Skeletal muscle tissue (tissue), 4 donors: ENCODE results near the gene ZKSCAN8. TPM values are rescaled to one million over a fixed set of nuclear protein-coding genes. Genes with fewer than 3 reads are reported as not detected.
A peak's percentile ranks its signal among the peaks of the same experiment; 100 is the strongest.
"Not testable (repeated sequence)": the region's sequence is repeated elsewhere in the genome, so short reads cannot be mapped to it uniquely, and the experiment has no call there.

Experiments used
- H3K27ac ChIP-seq: one replicate; pipeline ENCODE4 v1.7.0; 2013; ENCODE audit warnings: mild to moderate bottlenecking, low read depth, low read length, inconsistent platforms
- H3K27me3 ChIP-seq, 3 donors: one replicate each; pipeline ENCODE4 v1.7.0; 2013; ENCODE audit warnings: low read length in 3 of 3; ENCODE audit not compliant: control insufficient read depth in 3 of 3, insufficient read depth in 3 of 3
- H3K36me3 ChIP-seq, 3 donors: one replicate each; pipeline ENCODE4 v1.7.0; 2013; ENCODE audit warnings: low read length in 3 of 3; ENCODE audit not compliant: control insufficient read depth in 3 of 3, insufficient read depth in 3 of 3
- H3K4me1 ChIP-seq, 3 donors: one replicate each; pipeline ENCODE4 v1.7.0; 2013; ENCODE audit warnings: low read length in 3 of 3, mild to moderate bottlenecking in 3 of 3; ENCODE audit not compliant: control insufficient read depth in 3 of 3, insufficient read depth in 3 of 3
- H3K4me3 ChIP-seq, 3 donors: one replicate each; pipeline ENCODE4 v1.7.0; 2013; ENCODE audit warnings: low read length in 3 of 3
- H3K9ac ChIP-seq, 3 donors: one replicate each; pipeline ENCODE4 v1.7.0; 2013; ENCODE audit warnings: low read length in 3 of 3, mild to moderate bottlenecking in 3 of 3, moderate library complexity in 2 of 3, low read depth in 1 of 3
- H3K9me3 ChIP-seq, 3 donors: one replicate each; pipeline ENCODE4 v1.7.0; 2013; ENCODE audit warnings: low read length in 3 of 3; ENCODE audit not compliant: control insufficient read depth in 3 of 3
- total RNA-seq: library from RNA; depleted of rRNA; stranded (reverse); fragments of >200 nt; gene quantifications from one replicate; pipeline ENCODE4 v1.2.3, GENCODE V29; 2014
- donor health status: Osteomylitis.

Gene ZKSCAN8
- 16.2 TPM for total RNA-seq

DNA sequence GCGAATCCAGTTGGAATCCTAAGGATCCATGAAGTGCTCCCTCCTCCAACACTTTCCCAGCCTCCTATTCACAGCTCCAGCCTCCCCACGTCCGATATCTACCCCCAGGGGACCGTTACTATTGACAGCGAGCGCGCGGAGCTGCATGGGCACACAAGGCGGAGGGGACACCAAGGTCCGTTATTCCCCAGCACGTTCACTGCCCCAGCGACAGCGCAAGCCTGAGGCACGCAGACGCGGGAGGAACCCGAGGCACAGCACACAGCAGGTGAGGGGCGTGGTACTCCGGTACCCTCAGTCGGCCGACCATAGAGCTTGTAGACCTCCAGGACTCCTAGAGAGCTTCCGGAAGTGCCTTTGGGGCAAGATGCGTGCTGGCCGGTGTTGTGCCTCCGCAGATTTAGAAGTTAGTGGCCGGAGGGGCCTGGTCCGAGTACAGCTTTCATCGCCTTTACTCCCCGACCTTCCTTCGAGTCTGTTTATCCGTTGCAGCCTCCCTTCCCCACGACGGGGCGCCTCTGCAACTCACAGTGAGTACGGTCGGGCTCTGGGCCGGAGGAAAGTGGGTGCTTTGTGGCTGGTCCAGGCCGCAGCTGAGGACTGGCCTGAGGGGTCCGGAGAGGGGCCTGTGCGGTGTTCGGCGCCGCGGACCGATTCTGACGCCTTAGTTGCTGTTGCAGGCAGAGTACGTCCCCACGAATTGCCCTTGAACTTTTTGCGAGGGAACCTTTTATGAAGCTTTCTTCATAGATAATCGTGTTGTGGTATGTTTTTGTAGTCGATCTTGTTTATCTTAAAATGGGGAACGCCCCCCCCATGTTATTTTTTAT, at the start of gene ZKSCAN8:
TSS of gene ZKSCAN8 (plus strand) at position 384 of the 830 bp plus-strand sequence. CDS start 6,525 bp downstream, outside the sequence.
- no peaks in the 10 kb centered on the region for H3K27me3 ChIP-seq
- H3K27ac ChIP-seq: peak within 1 kb of the TSS; percentile 65
- peaks cover 14 to 19% (median 14%) of the 10 kb centered on the region in 3 donors for H3K4me1 ChIP-seq
- peak within 1 kb of the TSS; percentile 94 to 97 (median 95) for H3K4me3 ChIP-seq
- H3K9ac ChIP-seq: peak within 1 kb of the TSS; percentile 94 to 97 (median 95)
- no peaks in the 10 kb centered on the region for H3K9me3 ChIP-seq
- peaks cover 3 to 12% (median 5%) of the 10 kb centered on the region in 3 donors for H3K36me3 ChIP-seq

DNA sequence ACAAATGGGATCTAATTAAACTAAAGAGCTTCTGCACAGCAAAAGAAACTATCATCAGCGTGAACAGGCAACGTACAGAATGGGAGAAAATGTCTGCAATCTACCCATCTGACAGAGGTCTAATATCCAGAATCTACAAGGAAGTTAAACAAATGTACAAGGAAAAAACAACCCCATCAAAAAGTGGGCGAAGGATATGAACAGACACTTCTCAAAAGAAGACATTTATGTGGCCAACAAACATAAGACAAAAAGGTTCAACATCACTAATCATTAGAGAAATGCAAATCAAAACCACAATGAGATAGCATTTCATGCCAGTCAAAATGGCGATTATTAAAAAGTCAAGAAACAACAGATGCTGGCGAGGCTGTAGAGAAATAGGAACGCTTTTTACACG, 39.5 kb upstream of the ZKSCAN8 start:
- H3K27me3 ChIP-seq, H3K9ac ChIP-seq, H3K4me1 ChIP-seq, H3K36me3 ChIP-seq, H3K27ac ChIP-seq, H3K4me3 ChIP-seq, H3K9me3 ChIP-seq: not testable (repeated sequence)

DNA sequence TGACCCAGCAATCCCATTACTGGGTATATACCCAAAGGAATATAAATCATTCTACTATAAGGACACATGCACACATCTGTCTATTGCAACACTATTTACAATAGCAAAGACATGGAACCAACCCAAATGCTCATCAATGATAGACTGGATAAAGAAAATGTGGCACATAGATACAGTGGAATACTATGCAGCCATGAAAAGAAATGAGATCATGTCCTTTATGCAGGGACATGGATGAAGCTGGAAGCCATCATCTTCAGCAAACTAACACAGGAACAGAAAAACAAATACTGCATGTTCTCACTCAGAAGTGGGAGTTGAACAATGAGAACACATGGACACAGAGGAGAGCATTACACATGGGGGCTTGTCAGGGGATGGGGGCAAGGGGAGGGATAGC, 39.0 kb upstream of the ZKSCAN8 start:
- H3K9me3 ChIP-seq, H3K27ac ChIP-seq, H3K4me1 ChIP-seq, H3K9ac ChIP-seq, H3K36me3 ChIP-seq, H3K27me3 ChIP-seq, H3K4me3 ChIP-seq: not testable (repeated sequence)

DNA sequence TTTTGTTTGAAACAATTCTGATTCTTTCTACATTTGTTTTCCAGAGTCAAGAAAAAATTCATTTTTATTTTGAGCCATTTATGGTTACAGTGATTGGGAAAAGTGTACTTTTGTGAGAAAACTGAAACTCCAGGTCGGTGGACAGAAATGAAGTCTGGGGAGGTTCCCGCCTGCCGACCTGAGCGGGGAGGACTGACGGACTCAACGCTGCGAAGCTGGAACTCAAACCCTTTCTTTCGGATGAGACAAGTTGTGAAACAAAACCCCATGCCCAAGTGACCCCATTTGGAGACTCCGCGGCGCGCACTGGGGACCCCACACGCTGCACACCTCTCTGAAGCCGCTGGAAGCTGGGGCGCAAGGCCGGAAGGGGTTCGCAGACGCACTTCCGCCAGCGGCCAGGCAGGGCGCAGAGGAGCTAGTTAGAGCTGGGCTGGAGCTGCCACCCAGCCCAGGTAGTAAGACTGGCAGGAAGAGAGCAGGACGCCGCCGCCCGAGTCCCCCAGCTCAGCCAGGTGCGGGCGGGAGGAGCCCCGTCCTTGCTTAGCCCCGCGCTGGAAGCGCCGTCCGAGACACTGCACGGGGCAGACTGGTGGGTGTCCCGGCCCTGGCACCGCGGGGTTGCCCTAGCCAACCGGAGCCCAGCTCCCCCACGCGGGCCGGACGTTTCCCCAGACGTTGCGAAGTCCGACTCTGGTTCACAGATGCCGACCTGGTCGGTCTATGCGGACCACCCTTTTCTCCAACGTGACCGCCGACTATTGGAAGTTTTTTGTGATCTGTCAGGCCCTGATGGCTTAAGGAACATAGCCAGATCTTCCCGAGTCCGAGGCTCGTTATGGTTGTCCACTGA, 37.1 kb upstream of the ZKSCAN8 start:
- no peaks in the 10 kb centered on the region for H3K9me3 ChIP-seq
- H3K4me3 ChIP-seq: peak overlapping the region; percentile 76 to 90 (median 88)
- peak overlapping the region; percentile 62 to 87 (median 84) for H3K9ac ChIP-seq
- peaks cover 0 to 9% (median 8%) of the 10 kb centered on the region in 3 donors for H3K27me3 ChIP-seq
- no peaks in the 10 kb centered on the region for H3K36me3 ChIP-seq
- peak overlapping the region; percentile 20 for H3K27ac ChIP-seq
- peaks cover 0 to 8% (median 7%) of the 10 kb centered on the region in 3 donors for H3K4me1 ChIP-seq

DNA sequence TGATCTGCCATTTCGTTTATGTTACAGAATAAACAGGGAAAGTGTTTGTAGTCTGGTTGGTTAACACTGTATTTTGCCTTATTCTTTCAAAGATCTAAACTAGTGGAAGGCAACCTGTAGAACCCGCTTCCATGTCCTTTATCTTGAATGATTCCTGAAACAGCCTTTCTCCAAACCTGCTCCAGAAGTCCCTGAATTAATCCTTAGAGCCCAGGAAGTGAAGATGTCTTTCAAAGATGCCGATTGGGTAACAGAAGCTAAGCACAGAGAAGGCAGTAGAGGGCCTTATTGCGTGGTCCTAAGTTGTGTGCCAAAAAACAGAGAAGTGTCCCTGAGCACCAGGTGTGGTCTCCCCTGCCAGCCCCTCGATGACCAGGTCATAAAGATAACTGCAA, 36.4 kb upstream of the ZKSCAN8 start:
- Histone ChIP-seq H3K4me3 (peak overlapping the region; percentile 76 to 90 (median 88)), H3K27ac (no peak overlapping the region), H3K36me3 (no peaks in the 10 kb centered on the region), H3K9ac (peak overlapping the region; percentile 62 to 87 (median 84)), H3K27me3 (peaks cover 0 to 9% (median 8%) of the 10 kb centered on the region in 3 donors), H3K4me1 (peaks cover 0 to 8% (median 7%) of the 10 kb centered on the region in 3 donors), H3K9me3 (no peaks in the 10 kb centered on the region)

DNA sequence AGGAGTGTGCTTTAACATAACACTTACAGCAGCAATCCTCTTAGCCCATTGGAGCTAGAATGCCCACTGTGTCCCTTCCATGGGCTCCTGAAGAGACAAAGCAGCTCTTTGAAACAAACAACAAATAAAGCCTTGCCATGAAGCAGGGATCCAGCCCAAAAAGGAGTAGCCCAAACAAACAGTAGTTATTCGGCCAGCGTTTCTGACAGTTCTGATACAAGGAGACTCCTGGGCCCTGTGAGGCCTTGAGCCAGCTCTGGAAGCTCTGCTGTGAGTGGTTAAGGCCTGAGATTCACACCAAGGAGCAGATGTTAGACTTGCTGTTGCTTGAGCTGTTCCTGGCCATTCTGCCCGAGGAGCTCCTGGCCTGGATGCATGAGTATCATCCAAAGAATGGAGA, 34.2 kb upstream of the ZKSCAN8 start:
- no peak overlapping the region for H3K9ac ChIP-seq
- no peak overlapping the region for H3K27ac ChIP-seq
- no peak overlapping the region for H3K4me3 ChIP-seq
- H3K4me1 ChIP-seq: peaks cover 0 to 8% (median 7%) of the 10 kb centered on the region in 3 donors
- H3K27me3 ChIP-seq: peaks cover 0 to 9% (median 8%) of the 10 kb centered on the region in 3 donors
- no peaks in the 10 kb centered on the region for H3K9me3 ChIP-seq
- no peaks in the 10 kb centered on the region for H3K36me3 ChIP-seq

DNA sequence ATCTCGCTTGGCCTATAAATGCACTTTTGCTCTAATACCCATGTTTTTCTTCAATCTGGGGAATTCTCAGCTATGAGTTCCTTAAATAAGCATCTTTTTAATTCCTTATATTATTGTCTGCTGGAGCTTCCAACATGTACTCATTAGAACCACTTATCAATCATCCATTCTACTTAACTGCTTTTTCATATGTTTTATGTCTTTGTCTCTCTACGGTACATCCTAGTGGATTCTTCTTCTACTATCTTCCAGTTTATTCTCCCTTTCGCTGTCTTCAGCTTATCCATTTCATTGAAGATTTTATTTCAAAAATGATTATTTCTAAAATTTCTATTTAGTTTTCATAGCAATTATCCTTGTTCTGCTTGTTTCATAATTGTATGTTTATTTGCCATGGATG, 29.7 kb upstream of the ZKSCAN8 start:
- Histone ChIP-seq H3K4me1 (no peaks in the 10 kb centered on the region), H3K36me3 (peaks cover 12 to 17% (median 14%) of the 10 kb centered on the region in 3 donors), H3K4me3 (no peak overlapping the region), H3K9me3 (no peaks in the 10 kb centered on the region), H3K27me3 (peaks cover 0 to 9% (median 8%) of the 10 kb centered on the region in 3 donors), H3K27ac (no peak overlapping the region), H3K9ac (no peak overlapping the region)

DNA sequence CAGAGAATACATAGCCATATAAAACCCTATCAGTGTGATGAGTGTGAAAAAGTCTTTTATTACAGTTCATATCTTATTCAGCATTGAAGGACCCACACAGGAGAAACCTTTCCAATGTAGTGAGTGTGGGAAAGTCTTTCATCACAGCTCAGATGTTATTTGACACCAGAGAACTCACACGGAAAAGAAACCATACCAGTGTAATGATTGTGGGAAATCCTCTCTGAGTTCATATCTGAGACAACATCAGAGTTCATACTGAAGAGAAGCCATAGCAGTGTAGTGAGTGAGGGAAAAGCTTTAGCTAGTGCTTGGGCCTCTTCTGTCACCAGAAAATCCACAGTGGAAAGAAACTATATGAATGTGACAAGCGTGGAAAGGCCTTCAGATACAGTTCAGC, 25.9 kb upstream of the ZKSCAN8 start:
- Histone ChIP-seq H3K36me3 (peaks cover 19 to 41% (median 30%) of the 10 kb centered on the region in 3 donors), H3K9ac (no peak overlapping the region), H3K27me3 (no peaks in the 10 kb centered on the region)

DNA sequence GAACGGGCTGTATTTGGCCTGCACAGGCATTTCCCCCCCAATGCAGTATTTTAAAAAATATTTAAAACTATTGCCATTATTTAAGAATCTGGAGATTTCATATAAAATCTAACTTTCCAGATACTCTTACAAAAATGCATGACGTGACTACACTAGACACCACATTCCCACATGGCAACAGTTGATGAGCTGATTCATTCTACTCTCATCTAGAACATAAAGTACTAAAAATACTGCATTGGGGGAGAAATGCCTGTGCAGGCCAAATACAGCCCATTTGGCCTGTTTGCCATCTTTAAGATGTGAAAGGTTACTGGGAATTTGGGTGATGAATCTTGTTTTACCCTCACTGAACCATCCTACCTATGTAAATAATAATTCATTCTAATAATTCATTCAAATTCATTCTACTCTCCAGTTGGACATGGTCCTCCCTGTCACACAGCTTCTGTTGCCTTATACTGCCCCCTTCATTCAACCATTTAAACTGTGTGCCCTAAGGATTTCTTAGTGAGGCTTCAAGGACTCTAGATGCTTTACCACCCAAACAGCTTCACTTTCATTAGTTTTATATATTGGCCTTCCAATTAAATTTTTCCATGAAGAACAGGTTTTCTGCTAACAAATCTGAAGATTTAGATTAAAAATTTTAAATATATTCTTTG, 24.2 kb upstream of the ZKSCAN8 start:
- no peak overlapping the region for H3K27ac ChIP-seq
- no peaks in the 10 kb centered on the region for H3K27me3 ChIP-seq
- peaks cover 19 to 41% (median 30%) of the 10 kb centered on the region in 3 donors for H3K36me3 ChIP-seq
- no peaks in the 10 kb centered on the region for H3K9me3 ChIP-seq
- no peak overlapping the region for H3K9ac ChIP-seq
- no peaks in the 10 kb centered on the region for H3K4me1 ChIP-seq
- H3K4me3 ChIP-seq: no peak overlapping the region

More for the DNA sequence above, 25.9 kb upstream of the ZKSCAN8 start:
- H3K9me3 ChIP-seq: no peaks in the 10 kb centered on the region
- no peak overlapping the region for H3K4me3 ChIP-seq
- no peaks in the 10 kb centered on the region for H3K4me1 ChIP-seq
- H3K27ac ChIP-seq: no peak overlapping the region
